NCI-H2227 treated with DMSO at 0.1 percent for 48 hours (cell line): ENCODE data around the gene RB1.
"Not testable (repeated sequence)": the region's sequence is repeated elsewhere in the genome, so short reads cannot be mapped to it uniquely, and the experiment has no call there.

Experiments used
- DNase-seq: peaks from one replicate; lab custom pipeline; 2025; lab: John Stamatoyannopoulos, UW

RB1 gene

DNA sequence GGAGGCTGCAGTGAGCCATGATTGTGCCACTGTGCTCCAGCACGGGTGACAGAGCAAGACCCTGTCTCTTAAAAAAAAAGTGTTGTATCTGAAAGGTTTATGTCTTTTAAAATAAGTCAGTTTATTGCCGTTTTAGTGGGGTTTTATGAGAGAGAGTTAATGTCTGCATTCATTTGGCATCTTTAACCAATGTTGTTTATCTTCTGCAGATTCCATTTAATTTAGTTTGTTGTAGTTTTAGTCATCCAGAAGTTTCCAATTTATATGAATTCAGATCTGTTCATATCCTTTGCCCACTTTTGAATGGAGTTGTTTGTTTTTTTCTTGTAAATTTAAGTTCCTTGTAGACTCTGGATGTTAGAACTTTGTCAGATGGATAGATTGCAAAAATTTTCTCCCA is 146.1 kb downstream of the RB1 start:
- DNase-seq: no peak

DNA sequence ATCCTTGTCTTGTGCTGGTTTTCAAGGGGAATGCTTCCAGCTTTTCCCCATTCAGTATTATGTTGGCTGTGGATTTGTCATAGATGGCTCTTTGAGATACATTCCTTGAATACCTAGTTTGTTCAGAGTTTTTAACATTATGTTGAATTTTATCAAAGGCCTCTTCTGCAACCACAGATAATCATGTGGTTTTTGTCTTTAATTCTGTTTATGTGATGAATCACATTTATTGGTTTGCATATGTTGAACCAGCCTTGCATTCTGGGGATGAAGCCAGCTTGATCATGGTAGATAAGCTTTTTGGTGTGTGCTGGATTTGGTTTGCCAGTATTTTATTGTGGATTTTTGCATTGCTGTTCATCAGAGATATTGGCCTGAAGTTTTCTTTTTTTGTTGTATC is 147.6 kb downstream of the RB1 start:
- not testable (repeated sequence) for DNase-seq

DNA sequence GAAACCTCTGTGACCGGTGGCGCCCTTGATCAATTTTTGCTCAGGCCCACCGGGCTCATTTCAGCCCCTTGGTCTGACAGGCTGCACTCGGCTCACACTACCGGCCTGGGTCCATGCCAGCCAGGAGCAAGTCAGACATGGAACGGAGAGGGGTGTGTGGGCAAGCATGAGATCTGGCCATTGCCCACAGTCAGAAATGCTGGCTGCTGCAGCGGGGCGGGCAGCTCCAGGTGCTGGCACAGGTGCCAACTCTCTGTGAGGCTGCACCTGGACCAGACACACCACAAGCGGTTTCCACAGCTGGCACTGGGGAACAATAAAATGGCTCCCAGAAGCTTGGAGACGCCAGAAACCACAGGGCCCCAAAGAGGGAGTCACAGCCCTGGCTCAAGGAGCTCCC is 153.0 kb downstream of the RB1 start:
- DNase-seq: no peak

DNA sequence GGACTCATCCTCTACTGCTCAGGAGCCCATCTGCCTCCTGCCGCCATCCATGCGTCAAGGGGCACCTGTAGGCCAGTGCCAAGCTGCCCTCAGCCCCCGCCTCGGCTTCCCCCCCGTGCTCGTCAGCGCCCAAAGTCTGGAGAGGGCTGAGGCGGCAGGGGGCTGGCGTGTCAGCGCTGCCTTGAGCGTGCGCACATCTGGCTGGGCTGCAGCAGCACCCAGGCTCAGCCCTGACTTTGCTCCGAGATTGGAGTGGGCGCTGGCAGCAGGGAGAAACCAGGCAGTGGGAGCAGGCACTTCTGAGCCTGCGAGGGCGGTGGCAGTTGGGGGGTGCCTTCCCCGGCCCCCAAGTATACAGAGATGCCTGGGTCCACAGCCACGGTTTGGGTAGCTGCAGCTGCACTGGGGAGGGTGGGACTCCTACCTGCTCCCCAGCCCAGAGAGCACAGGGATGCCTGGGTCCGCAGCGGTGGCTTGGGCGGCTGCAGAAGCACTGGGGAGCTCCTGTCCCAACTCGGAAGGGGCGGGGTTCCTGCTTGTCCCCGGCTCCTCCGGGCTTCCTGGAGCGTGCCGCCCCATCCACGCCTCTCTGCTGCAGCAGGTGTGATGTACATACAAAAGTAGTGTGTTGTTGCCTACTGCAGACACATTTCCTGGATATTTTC is 154.2 kb downstream of the RB1 start:
- DNase-seq: no peak

DNA sequence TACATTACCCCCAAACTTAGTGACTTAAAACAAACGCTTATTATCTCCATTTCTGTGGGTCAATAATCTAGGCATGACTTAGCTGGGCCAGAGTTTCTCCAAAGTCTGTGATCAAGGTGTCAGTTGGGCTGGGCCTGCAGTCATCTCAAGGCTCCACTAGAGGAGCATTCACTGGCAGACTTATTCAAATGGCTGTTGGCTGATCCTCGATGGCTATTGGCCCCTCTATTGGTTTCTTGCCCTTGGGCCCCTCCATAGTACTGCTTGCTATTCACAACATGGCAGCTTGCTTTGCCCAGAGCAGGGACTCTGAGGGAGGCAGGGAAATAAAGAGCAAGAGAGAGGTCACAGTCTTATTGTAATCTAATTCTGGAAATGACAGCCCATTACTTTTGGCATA is 171.7 kb downstream of the RB1 start:
- no peak for DNase-seq

DNA sequence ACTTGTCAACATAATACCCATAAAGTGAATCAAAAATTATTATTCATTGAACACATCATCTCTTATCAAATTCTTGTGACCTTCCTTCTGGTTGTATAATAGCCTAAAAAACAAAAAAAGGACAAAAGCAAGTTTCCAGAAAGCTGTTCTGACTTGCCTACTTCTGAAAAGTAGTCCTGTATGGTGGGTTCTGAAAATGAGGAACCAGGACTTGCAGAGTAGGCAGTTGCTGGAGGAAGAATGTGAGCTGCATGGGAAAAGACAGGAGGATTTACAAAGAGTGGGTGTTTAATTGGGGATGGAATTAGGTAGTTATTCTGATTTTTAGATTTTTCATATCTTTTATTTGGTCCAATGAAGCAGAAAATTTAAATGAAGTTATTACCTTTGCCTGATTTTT is 172.7 kb downstream of the RB1 start:
- no peak for DNase-seq

DNA sequence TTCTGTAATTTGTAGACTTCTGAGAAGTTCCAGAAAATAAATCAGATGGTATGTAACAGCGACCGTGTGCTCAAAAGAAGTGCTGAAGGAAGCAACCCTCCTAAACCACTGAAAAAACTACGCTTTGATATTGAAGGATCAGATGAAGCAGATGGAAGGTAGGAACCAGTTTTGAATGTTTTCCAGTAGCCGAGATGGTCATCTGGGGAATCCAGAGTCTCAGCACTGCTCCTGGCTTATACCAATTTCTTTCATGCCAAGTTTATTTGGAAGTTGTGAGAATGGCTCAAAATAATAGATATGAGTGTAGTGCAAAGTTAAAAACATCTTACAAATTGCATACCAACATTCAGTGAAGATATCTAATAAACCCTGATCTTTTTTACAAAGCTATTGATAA is 173.1 kb downstream of the RB1 start:
- no peak for DNase-seq

DNA sequence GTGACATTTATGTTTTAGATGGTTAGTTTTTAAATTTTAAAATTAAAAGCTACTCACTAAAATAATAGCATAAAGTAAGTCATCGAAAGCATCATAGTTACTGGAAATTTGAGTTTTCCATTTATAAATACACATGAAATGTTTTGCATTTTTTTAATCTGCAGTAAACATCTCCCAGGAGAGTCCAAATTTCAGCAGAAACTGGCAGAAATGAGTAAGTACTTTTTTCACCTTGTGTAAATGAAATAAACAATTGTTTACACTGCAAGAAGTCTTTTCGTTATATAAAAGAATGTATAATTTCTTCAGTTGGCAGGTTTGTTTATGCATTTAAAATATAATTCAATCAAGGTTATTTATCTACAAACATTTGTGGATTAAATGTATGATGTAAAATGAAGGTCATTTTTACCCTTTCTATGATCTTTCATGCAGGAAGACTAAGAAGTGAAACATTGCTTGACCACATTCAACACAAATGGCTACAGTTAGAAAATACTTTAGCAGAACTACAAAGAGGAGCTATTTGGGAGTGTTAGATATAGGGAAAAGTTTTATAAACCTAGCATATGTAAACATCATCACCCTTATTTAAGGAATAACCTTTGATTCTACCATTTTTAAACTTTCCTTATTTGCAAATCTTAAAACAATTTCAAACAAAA is 173.8 kb downstream of the RB1 start:
- DNase-seq: no peak

DNA sequence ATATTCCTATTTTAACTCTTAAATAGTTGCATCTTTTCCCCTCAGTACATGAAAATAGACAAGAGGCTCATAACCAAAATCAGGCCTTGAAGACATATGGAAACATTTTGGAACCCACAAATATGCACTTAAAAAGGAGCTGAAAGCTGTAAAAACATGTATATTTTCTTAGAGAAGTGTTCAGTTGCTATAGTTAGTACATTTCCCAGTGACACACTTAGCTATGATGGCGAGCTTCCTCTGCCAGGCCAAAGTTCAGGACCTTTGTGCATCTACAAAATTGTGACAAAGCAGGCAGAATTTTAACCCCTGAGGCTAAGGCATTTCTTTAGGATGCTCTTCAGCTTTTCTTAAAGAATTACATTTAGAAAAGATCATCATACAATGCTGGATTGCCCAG is 174.8 kb downstream of the RB1 start:
- no peak for DNase-seq

DNA sequence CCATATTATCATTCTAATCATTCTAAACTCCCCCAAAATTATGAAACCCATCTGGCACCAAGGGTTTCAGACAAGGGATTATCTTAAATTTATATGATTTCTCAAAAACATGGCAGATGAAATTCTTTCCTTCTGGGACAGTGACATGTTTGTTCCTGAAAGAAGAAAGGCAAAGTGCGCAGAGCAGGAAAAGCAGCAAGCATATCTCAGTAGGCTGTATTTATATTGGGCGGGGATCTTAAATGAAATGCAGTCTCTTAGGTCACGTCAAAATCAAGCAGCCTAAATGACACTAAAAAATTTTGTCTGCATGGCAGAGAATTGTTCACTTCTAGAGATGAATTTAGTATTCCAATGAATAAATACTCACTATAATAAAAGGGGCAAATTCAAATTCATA is 180.0 kb downstream of the RB1 start:
- DNase-seq: no peak

DNA sequence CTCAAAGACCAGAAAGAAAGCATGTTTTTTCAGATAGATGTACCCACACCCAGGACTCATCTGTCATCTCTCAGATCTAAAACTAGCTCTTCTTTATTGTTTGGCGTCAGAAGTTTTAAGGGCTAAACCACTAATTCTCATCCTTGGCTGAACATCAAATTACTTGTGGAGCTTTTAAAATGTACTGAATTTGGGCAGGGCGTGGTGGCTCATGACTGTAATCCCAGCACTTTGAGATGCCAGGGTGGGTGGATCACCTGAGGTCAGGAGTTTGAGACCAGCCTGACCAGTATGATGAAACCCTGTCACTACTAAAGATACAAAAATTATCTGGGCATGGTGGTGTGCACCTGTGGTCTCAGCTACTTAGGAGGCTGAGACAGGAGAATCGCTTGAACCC is 181.9 kb downstream of the RB1 start:
- DNase-seq: no peak

DNA sequence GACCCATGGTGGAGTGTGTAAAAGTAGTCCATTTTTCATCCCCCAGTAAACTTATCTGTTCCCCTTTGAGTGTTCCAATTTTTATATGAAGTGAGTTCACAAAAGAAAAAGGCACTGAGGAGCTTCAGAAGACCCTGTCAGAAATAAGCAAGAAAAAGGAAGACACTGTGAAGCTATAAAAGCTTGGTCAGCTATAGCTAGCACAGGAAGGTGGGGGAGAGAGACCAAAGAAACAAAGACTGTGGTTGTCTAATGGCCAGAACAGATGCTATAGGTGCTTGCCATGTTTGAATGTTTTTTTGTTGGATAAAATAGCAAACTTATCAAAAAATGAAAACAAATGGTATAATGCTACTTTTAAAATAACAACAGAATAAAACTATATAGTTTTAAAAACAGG is 182.8 kb downstream of the RB1 start:
- DNase-seq: no peak

DNA sequence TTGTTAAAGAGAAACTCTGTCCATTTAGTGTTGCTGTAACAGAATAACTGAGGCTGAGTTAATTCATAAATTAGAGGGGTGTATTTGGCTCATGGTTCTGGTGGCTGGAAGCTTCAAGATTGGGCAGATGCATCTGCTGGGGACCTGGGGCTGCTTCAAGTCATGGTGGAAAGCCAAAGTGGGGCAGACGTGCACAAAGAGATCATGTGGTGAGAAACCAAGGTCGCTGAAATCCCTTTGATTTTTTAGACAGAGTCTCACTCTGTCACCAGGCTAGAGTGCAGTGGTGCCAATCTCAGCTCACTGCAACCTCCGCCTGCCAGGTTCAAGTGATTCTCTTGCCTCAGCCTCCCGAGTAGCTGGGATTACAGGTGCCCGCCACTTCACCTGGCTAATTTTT is 183.3 kb downstream of the RB1 start:
- no peak for DNase-seq

DNA sequence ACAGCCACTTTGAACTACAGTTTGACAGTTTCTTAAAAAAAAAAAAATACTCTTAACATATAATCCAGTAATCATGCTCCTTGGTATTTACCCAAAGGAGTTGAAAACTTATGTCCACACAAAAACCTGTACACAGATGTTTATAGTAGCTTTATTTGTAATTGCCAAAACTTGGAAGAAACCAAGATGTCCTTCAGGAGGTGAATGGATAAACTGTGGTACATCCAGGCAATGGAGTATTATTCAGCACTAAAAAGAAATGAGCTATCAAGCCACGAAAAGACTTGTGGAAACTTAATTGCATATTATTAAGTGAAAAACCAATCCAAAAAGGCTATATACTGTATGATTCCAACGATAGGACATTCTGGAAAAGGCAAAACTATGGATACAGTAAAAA is 184.4 kb downstream of the RB1 start:
- no peak for DNase-seq

DNA sequence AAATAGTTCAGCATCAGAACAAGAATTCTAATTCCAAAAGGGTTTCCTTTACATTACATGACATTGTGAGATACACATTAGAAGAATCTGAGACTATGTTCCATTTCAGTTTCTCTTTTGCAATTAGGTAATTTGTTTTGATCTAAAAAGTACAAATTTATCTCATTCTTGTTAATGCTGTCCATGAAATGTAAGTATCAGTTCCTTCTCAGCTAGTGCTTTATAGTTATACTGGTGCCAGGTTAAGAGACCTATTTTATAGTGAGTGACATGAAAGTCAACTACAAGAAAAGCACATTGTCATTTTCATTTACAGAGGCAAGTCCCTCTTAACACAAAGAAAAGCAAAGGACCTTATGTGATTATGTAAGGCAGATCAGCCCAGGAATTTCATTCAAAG is 185.4 kb downstream of the RB1 start:
- DNase-seq: no peak

DNA sequence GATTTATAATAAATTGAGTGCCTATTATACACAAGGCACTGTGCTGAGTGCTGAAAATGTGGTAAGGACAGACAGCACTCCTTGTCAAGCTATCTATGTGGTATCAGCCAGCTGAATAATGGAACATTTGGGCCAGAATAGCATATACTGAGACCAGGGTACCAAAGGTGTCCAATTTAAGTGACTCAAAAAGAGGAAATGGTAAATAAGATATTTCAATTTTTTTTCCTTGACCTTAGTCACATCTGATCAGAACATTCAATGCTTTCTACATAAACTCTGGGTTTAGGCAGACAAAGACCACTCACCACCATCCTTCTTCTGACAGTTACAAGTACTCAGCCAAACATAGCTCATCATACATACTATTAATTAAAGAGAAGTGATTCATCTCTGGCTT is 186.1 kb downstream of the RB1 start:
- DNase-seq: no peak

DNA sequence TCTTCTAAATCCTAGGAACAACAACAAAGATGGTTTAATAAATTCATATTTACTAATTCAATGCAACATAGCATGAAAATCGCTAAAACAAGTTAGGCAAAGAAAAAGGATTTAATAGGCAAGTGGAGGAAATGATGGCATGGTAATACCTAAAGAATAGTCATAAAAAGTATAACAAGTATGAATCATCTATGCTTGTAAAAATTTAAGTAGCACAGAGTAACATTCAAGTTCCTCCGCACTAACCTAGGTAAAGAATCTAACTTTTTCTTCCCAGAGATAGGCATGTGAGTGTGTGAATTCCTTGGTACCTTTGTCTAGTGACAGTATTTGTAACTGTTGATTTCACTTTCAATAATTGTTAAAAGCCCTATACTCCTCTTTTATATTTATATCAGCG is 186.7 kb downstream of the RB1 start:
- DNase-seq: no peak

DNA sequence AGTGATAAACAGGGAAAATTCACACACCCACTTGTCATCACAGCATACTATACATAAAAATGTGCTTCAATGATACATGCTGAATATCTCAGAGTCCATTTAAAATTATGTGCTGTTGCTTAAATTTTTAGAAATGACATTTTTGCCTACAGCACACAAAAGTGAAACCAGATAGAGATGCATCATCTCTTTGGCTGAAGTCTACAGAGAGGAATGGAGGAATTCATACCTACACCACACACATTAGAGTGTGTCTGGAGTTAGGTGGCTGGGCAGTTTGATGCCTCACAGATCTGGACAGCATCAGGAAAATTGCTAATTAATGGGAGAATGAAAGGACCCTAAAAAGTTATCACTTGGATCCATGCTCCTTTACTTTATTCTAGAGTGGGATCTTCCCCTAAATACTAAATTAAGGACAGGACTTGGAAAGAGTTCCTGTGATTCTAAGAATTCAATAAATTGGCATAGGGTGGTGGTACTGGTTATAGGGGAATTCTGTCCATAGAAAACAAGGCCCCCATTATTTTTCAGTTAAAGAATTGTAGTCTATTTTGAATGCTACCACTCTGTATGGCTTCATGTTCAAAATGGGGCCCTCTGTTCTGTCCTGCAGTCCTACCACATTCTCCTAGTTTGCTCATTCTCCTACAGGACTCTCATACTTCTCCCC is 188.0 kb downstream of the RB1 start:
- DNase-seq: no peak

DNA sequence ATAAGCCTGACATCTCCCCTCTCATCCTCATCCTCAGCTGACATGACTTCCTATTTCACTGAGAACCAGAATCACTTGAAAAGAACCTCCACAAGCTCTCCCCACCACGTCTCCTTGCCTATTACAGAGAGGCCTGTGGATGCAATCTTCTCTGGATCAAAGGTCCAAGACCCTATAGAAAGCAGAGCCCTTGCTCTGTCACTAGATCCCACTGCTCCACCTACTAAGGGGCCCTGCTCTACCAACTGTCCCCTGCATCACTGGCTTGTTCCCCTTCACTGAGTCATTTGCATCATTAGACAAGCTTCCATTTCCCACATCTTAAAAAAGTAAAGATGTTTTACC is 188.5 kb downstream of the RB1 start:
- no peak for DNase-seq

DNA sequence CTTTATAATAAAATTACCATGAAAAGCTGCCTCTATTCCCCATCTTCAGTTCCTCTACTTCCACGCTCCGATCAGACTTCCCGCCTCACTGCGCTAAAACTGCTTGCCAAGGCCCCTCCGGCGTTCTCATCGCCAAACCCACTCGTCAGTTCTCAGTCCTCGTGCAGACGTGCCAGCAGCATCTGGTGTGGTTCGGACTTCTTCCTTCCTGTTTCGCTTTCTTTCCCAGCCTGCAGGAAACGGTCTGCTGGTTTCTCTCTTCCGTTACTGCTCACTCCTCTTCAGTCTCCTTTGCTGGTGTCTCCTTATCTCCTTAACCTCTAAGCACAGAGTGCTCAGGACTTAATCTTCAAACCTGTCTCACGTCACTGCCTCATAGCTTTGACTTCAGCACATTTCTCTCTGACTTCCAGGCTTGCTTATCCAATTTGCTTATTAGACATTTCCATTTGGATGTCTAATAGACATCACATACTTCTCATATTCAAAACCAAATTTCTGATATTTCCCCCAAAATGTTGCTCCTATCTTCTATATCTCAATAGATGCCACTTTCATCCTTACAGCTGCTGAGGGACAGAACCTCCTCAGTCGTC is 189.0 kb downstream of the RB1 start:
- DNase-seq: no peak

DNA sequence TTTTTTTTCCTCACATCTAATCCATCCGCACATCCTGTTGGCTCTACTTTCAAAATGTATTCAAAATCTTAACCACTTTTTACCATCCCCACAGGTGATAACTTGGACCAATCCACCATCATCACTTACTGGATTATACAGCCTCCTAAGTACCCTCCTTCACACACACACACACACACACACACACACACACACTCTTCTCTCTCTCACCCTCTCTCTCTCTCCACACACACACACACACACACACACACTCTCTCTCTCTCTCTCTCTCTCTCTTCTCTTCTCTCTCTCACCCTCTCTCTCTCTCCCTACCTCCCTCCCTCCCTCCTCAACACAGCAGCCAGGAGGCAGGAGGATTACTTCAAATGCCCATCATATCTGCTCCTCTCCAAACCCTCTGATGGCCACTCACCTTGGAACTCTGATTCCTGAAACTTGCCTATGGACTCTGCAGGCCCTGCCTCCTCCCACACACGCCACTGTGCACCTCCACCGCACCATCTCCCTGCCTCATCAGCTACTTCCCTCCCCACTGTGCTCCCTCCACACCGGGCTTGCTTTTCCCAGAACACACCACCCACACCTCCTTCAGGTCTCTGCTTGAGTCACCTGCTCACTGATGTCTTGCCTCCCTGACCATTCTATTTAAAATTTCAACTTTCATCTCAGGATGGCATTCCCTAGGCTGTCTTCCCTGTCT is 189.7 kb downstream of the RB1 start:
- DNase-seq: no peak

DNA sequence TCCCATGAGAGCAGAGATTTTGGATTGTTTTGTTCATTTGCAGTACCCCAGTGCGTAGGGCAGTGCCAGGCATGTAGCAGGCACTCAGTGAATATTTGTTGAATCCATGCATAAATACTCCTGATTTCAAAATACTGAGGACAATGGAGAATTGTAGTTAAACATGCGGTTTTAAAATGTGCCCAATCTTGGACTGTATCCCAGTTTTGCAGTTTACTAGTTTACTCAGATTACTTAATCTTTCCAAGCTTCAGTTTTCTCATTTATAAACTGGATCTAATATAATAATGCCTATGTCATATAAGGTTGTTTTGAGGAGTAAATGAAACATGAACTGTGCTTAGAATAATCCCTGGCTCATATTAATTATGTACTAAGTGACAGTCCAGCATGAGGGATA is 190.3 kb downstream of the RB1 start:
- DNase-seq: no peak

DNA sequence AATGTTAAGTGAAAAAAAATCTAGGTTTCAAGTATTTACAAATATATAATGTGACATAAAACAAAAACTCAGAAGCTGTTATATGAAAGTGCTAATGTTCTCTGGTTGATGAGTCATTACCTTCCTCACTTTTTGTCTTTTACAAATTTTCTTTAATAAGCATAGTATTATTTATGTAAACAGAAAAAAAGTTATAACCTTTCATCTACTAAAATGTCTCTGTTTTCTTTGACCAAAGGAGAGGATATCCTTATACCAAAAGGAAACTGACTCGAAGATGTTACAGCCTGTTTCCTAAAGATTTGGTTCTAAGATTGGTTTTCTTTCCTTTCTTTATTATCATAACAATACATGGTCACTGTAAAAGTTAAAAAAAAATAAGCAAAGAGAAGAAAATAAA is 191.3 kb downstream of the RB1 start:
- no peak for DNase-seq
